Measurements from ENCODE around the gene PERCC1. TPM values are rescaled to one million over a fixed set of nuclear protein-coding genes. Genes with fewer than 3 reads are reported as not detected.

The PERCC1 gene
- total RNA-seq, 1 experiment from 2014 or later, result not detected

DNA sequence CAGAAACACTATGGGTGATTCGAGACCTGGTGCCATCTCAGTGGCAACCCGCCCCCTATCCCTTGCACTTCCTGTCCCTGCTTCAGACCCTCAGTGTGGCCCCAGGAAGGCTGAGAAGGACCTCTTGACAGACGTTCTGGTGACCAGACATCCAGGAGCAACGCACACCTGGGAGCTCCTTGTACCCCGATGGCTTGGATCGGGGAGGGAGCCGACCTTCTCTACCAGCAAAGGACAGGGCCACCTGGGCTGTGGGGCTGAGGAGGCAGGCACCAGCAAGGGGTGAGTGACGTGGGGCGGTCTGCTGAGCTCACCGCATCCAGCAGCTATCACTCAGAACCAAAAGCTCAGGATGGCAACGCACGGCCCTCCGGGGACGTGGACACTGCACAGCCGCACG lies 43.5 kb upstream of the PERCC1 start:
- TF ChIP-seq, protein P1, sequence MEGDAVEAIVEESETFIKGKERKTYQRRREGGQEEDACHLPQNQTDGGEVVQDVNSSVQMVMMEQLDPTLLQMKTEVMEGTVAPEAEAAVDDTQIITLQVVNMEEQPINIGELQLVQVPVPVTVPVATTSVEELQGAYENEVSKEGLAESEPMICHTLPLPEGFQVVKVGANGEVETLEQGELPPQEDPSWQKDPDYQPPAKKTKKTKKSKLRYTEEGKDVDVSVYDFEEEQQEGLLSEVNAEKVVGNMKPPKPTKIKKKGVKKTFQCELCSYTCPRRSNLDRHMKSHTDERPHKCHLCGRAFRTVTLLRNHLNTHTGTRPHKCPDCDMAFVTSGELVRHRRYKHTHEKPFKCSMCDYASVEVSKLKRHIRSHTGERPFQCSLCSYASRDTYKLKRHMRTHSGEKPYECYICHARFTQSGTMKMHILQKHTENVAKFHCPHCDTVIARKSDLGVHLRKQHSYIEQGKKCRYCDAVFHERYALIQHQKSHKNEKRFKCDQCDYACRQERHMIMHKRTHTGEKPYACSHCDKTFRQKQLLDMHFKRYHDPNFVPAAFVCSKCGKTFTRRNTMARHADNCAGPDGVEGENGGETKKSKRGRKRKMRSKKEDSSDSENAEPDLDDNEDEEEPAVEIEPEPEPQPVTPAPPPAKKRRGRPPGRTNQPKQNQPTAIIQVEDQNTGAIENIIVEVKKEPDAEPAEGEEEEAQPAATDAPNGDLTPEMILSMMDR (IDR thresholded peaks at IDR 0.05; ENCODE audit: unreplicated experiment), result no peak
- H3K4me1 Mint-ChIP-seq (ENCODE audit: insufficient read depth, unreplicated experiment), result no peaks in the 10 kb centered on the region
- H3K4me3 Mint-ChIP-seq (ENCODE audit: unreplicated experiment), result no peak overlapping the region

DNA sequence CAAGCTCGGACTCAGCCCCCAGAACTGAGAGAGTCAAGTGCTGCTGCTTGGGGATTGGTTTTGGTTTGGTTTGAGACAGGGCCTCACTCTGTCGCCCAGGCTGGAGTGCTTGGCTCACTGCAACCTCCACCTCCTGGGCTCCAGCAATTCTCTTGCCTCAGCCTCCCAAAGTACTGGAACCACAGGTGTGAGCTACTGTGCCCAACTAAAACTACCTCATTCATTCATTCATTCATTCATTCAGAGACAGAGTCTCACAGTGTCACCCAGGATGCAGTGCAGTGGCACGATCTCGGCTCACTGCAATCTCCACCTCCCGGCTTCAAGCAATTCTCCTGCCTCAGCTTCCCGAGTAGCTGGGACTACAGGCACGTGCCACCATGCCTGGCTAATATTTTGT lies 41.1 kb upstream of the PERCC1 start:
- TF ChIP-seq, protein P1 (IDR thresholded peaks at IDR 0.05; ENCODE audit: unreplicated experiment), result no peak
- no peaks in the 10 kb centered on the region for H3K4me1 Mint-ChIP-seq (ENCODE audit: insufficient read depth, unreplicated experiment)
- H3K4me3 Mint-ChIP-seq (ENCODE audit: unreplicated experiment), result no peak overlapping the region
- intact Hi-C loops (cut with micrococcal nuclease), result no loop called here
- POLR2A ChIA-PET, result interaction anchor here (0.9 kb wide), 1 partner anchor 16 kb away, joined by 3 read pairs; no protein-coding TSS in a partner anchor
- H3K36me3 Mint-ChIP-seq (ENCODE audit: insufficient read depth, unreplicated experiment), result peaks cover 7% of the 10 kb centered on the region
- H3K27ac Mint-ChIP-seq (ENCODE audit: low read depth, unreplicated experiment), result no peak overlapping the region
- BruUV-seq (replicated peaks), result no TSS peak
- CTCF ChIA-PET, result no interaction called here
- no peak for DNase-seq (ENCODE audit: unreplicated experiment)
- no peaks in the 10 kb centered on the region for H3K9me3 Mint-ChIP-seq (ENCODE audit: unreplicated experiment)
- no peaks in the 10 kb centered on the region for H3K27me3 Mint-ChIP-seq (ENCODE audit: insufficient read depth, unreplicated experiment)

More for the DNA sequence above, 43.5 kb upstream of the PERCC1 start:
- H3K27me3 Mint-ChIP-seq (ENCODE audit: insufficient read depth, unreplicated experiment), result no peaks in the 10 kb centered on the region
- no peaks in the 10 kb centered on the region for H3K9me3 Mint-ChIP-seq (ENCODE audit: unreplicated experiment)
- DNase-seq (ENCODE audit: unreplicated experiment), result no peak
- intact Hi-C loops (cut with micrococcal nuclease), result no loop called here
- ChIA-PET POLR2A (no interaction called here), CTCF (no interaction called here)
- no TSS peak for BruUV-seq (replicated peaks)
- H3K27ac Mint-ChIP-seq (ENCODE audit: low read depth, unreplicated experiment), result no peak overlapping the region
- H3K36me3 Mint-ChIP-seq (ENCODE audit: insufficient read depth, unreplicated experiment), result peaks cover 18% of the 10 kb centered on the region

DNA sequence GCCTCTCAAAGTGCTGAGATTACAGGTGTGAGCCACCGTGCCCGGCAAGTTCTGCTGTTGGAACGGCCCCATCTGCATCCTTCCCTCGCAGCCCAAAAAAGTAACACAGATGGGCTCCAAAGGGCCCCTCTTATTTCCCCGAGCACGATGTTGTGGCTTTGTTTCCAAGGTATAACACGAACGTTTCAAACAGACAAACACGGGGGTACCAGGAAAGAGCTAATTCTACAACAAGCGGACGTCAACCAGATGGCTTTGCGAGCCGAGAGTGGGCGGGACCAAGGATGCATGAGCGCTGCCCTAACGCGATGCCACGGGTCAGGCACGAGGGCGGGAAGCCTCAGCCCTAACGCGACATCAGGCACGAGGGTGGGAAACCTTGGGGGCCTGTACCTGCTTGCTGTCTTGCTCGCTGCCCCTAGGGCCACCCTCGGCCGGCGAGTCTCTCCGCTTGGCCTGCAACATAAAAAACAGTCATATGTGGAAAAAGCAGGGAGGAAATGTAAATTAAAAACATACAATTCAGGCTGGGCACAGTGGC lies 40.6 kb upstream of the PERCC1 start:
- Mint-ChIP-seq H3K27me3 (ENCODE audit: insufficient read depth, unreplicated experiment) (no peaks in the 10 kb centered on the region), H3K27ac (ENCODE audit: low read depth, unreplicated experiment) (no peak overlapping the region), H3K9me3 (ENCODE audit: unreplicated experiment) (no peaks in the 10 kb centered on the region), H3K4me3 (ENCODE audit: unreplicated experiment) (no peak overlapping the region), H3K36me3 (ENCODE audit: insufficient read depth, unreplicated experiment) (peaks cover 7% of the 10 kb centered on the region), H3K4me1 (ENCODE audit: insufficient read depth, unreplicated experiment) (no peaks in the 10 kb centered on the region)
- ChIA-PET CTCF (interaction anchor here (0.7 kb wide), 1 partner anchor 21 kb away, joined by 3 read pairs; no protein-coding TSS in a partner anchor), POLR2A (interaction anchor here (0.9 to 1.5 kb wide), 2 partner anchors 11 to 15 kb away, joined by 3 to 4 read pairs; no protein-coding TSS in a partner anchor)
- DNase-seq (ENCODE audit: unreplicated experiment), result no peak
- no TSS peak for BruUV-seq (replicated peaks)
- TF ChIP-seq, protein P1 (IDR thresholded peaks at IDR 0.05; ENCODE audit: unreplicated experiment), result no peak
- intact Hi-C loops (cut with micrococcal nuclease), result no loop called here

- TF ChIP-seq, protein P1 (IDR thresholded peaks at IDR 0.05; ENCODE audit: unreplicated experiment), result no peak
- DNase-seq (ENCODE audit: unreplicated experiment), result no peak
- no peaks in the 10 kb centered on the region for H3K9me3 Mint-ChIP-seq (ENCODE audit: unreplicated experiment)
- no peaks in the 10 kb centered on the region for H3K27me3 Mint-ChIP-seq (ENCODE audit: insufficient read depth, unreplicated experiment)
- intact Hi-C loops (cut with micrococcal nuclease), result no loop called here
- H3K36me3 Mint-ChIP-seq (ENCODE audit: insufficient read depth, unreplicated experiment), result peaks cover 13% of the 10 kb centered on the region
- no peak overlapping the region for H3K4me3 Mint-ChIP-seq (ENCODE audit: unreplicated experiment)
- ChIA-PET CTCF (interaction anchor here (0.8 kb wide), 1 partner anchor 9 kb away, joined by 4 read pairs; no protein-coding TSS in a partner anchor), POLR2A (no interaction called here)
- BruUV-seq (replicated peaks), result no TSS peak
- H3K27ac Mint-ChIP-seq (ENCODE audit: low read depth, unreplicated experiment), result no peak overlapping the region
- no peaks in the 10 kb centered on the region for H3K4me1 Mint-ChIP-seq (ENCODE audit: insufficient read depth, unreplicated experiment)
Observed at GRCh38 chr16:1392826-1393225, 38.1 kb upstream of the PERCC1 start.

Measured in MCF 10A (cell line).